HPDE6-E6E7 (cell line): ENCODE data around the gene HSPB2.
"Not testable (repeated sequence)": the region's sequence is repeated elsewhere in the genome, so short reads cannot be mapped to it uniquely, and the experiment has no call there.

Experiments used
- DNase-seq: peaks from one replicate; pipeline ENCODE4 v3.0.0; 2011; ENCODE audit warnings: missing footprints; ENCODE audit errors: extremely low spot score

HSPB2 gene, protein sequence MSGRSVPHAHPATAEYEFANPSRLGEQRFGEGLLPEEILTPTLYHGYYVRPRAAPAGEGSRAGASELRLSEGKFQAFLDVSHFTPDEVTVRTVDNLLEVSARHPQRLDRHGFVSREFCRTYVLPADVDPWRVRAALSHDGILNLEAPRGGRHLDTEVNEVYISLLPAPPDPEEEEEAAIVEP

DNA sequence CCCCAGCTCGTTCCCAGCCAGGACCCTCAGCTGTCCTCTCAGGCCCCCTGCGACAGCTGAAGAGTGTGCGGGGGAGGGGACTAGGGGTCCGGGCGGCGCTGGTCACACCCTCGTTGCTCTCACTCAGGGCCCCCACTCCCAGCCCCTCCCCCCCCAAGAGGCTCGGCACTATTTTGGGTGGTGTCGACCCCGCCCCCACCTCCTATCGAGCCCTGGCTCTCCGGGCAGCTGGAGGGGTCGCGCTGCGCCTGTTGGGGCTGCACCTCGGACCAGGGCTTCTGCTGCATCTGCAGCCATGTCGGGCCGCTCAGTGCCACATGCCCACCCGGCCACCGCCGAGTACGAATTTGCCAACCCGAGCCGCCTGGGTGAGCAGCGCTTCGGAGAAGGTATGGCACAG, at the start of gene HSPB2:
Gene HSPB2 (plus strand): TSS at position 200 of the 400 bp plus-strand sequence. CDS start 96 bp downstream, at position 296.
- no peak for DNase-seq

- DNase-seq = no peak
Observed at GRCh38 chr11:111870113-111870512, 42.4 kb upstream of the HSPB2 start.

- no peak for DNase-seq
Observed at GRCh38 chr11:111870522-111870885, 42.0 kb upstream of the HSPB2 start.

DNA sequence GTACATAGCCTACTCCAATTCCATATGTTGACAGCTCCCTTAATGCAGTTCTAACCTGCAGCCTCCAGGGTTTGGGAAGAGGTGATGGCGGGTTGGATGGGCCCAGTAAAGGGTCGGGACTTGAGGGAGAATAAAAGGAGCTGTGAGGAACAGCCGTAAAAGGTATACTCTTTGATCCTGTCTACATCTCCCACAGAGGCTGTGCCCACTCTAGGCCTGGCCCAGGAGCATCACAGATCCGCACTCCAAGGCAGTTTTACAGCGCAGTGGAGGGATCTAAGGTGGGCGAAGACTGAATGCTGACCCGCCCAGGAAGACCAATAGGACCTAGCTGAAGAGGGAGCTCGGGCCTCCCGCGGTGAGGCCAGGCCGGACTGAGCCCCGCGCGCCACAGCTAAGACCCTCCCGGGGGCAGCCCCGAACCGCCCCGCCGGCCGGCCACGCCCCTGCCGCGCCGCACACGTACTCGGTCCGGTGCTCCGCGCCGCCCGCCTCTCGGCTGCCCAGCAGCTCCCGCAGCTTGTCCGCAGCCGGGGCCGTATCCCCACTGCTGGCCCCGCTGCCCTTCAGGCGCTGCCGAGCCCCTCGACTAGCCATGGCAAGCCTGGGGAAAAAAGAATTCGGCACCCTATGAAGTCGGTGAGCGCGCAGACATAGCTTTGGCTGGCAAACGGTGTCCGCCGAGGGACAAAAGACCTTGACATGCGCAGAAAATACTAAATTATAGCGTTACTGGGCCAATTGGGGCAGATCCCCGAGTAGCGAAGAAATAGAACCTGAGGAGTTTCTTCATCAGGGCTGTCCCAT, 41.4 kb upstream of the HSPB2 start, which contains the start of gene ALG9:
Gene ALG9 (minus strand): TSS at position 696 of the 807 bp plus-strand sequence. CDS start 99 bp downstream, at position 597.
- peak; percentile 48 for DNase-seq

GRCh38 chr11:111871693-111872161, 40.8 kb upstream of the HSPB2 start:
- DNase-seq = no peak

DNA sequence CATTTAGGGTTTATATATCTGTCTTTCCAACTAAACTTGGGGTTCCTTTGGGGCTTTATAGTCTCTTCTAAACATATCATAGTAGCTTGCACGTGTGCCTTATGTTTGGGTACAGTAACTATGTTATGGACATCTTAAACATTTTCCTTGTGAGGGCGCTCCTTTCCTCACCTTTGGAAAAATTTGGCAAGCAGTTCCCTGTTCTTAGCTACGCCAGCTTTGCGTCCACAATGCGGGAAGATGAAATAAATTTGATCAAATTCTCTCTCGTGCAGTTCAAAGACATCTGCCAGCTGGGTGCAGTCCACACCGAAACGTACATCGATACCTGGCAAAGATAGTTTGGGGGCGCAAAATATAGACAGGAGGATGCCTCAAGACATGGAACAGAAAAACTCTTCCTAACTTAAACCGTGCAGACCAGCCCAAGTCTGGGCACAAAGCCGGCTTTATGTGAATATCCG, 34.1 kb upstream of the HSPB2 start:
- DNase-seq = no peak

- peak; percentile 94 for DNase-seq
Observed at GRCh38 chr11:111878849-111879636, 33.5 kb upstream of the HSPB2 start, which contains the start of the genes CFAP68 and FDXACB1. Gene CFAP68 (plus strand): TSS chr11:111879541. CDS start chr11:111879561, 20 bp downstream. Gene FDXACB1 (minus strand): TSS chr11:111879165. CDS start chr11:111879132, 33 bp downstream.

DNA sequence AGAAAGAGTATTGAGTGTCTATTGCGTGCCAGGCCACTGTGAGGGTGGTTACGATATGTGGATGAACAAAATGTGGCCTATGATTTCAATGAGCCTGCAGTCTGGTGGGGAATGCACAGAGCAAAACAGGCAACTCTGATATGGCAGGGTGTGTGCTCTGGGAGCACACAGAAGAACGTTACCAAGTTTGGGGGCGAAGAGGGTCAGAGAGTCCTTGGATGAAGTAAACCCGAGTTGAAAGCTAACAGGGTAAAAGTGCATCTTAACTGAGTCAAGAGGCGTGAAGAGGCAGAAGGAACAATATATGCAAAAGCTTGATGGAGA, 32.9 kb upstream of the HSPB2 start:
- no peak for DNase-seq

GRCh38 chr11:111882202-111882601, 30.3 kb upstream of the HSPB2 start:
- no peak for DNase-seq

DNA sequence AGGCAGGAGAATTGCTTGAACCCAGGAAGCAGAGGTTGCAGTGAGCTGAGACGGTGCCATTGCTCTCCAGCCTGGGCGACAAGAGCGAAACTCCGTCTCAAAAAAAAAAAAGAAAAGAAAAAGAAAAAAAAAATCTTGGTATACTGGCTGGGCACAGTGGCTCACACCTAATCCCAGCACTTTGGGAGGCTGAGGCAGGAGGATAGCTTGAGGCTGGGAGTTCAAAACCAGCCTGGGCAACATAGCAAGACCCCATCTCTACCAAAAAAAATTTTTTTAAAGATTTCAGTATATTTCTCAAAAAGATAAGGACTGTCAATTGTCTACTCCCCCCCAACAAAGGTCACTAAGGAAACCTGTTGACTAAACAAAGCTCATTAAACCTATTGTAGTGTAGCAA, 27.5 kb upstream of the HSPB2 start:
- DNase-seq = not testable (repeated sequence)

DNA sequence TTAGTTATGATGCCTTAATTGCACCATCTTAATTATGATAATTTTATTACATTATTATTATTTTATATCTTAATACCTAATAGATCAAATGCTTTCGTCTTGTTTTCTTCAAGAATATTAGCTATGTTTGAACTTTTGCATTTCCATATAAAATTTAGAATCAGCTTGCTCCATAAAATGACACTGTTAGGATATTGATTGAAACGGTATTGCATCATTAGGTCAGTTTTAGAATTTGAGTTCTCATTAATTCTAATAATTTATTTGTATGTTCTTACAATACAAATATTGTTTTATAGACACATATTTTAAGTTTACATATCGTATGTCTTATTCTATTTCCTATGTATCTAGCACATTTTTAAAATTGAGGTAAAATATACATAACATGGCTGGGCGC, 26.5 kb upstream of the HSPB2 start:
- no peak for DNase-seq

DNA sequence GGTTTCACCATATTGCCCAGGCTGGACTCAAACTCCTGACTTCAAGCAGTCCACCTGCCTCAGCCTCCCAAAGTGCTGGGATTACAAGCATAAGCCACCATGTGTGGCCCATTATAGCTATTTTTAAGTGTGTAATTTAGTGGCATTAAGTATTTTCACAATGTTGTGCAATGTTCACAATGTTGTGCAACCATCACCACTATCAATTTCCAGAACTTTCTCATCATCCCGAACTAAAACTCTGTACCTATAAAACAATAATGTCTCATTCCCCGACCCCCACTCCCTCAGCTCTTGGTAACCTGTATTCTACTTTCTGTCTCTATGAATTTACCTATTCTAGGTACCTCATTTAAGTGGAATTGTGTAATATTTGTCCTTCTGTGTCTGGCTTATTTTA, 25.7 kb upstream of the HSPB2 start:
- DNase-seq = no peak

- DNase-seq = no peak
Observed at GRCh38 chr11:111905411-111905810, 7.1 kb upstream of the HSPB2 start.

DNA sequence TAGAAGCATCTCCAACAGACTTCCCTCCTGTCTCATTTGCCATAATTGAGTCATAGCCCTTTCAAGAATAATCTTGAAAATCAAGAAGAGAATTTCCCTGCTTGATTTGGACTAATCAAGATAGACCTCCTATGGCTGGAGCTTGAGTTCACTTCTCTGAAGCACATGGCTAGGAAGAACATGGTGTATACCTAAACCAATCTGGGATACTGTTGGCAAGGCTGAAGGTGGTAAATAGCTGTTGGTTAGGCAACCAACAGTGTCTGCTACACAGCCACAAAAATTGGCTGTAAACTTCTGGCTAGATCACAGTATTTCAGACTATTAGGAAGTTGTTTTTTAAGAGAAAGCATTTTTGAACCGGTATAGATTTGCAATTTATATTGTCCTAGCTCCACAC, 5.9 kb upstream of the HSPB2 start:
- DNase-seq = no peak

DNA sequence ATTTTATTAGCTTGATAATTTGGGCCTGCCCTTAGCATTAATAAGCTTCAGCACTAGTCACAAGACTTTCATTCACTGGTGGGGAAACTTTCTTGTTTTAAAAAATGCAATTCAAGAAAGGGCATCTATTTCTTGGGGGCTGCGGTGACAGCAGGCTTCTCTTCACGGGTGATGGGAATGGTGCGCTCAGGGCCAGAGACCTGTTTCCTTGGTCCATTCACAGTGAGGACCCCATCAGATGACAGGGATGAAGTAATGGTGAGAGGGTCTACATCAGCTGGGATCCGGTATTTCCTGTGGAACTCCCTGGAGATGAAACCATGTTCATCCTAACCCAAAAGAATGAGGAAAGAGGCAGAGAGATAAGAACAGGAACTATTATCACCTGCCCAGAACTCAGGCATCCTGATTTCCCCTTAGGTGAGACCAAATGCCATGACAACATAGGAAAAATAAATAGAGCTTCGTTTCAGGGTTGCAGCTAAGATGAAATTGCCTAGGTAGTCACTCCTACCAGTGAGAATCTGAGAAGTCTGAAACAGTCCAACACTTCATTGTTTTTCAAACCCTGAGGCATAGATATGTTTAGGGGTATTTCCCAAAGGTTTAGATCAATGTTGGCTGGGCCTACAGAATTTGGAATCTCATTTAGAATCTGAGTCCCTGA, 3.8 kb upstream of the HSPB2 start:
- no peak for DNase-seq

DNA sequence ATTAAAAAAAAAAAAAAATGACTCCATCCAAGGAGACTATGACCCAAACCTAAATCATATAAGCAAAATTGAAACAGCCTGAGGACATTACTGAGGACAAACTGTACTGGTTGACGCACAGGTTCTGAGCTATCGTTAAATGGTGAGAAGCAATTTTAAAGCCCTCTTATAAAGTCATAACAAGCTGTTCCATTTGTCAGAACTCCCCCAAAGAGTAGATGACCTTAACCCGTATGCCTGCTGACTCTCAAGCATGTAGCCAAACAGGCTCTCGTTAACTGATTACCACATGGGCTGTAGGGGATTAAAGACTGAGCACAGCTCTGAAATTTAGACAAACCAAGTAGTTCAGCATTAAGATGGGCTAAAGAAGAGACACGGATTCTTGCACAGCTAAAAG, 3.2 kb upstream of the HSPB2 start:
- no peak for DNase-seq

- no peak for DNase-seq
Observed at GRCh38 chr11:111910676-111911562, 1.6 kb upstream of the HSPB2 start.

GRCh38 chr11:111911563-111912401, 752 bp upstream of the HSPB2 start, which contains the start of gene CRYAB:
Gene CRYAB (minus strand): TSS chr11:111911770. CDS start chr11:111911724, 46 bp downstream.
- peak; percentile 54 for DNase-seq

- DNase-seq = no peak
Observed at GRCh38 chr11:111913031-111913861, 712 bp downstream of the HSPB2 start.
